ENCODE results near the gene SLC4A1AP.
A peak's percentile ranks its signal among the peaks of the same experiment; 100 is the strongest.

Gene SLC4A1AP

GRCh38 chr2:27653397-27653796, 10.3 kb upstream of the SLC4A1AP start:
- no peak for TF ChIP-seq CTCF (conservative IDR thresholded peaks at IDR 0.05; ENCODE audit: low read depth, low read length)
- H3K4me3 ChIP-seq (ENCODE audit: low read length), result no peak overlapping the region
- no peak for DNase-seq (ENCODE audit: low read depth)

GRCh38 chr2:27655155-27655951, 8.3 kb upstream of the SLC4A1AP start:
- no peak overlapping the region for H3K4me3 ChIP-seq (ENCODE audit: low read length)
- TF ChIP-seq CTCF (conservative IDR thresholded peaks at IDR 0.05; ENCODE audit: low read depth, low read length), result no peak
- peak; percentile 72 for DNase-seq (ENCODE audit: low read depth)

- TF ChIP-seq CTCF (conservative IDR thresholded peaks at IDR 0.05; ENCODE audit: low read depth, low read length), result no peak
- no peak for DNase-seq (ENCODE audit: low read depth)
- H3K4me3 ChIP-seq (ENCODE audit: low read length), result no peak overlapping the region
Observed at GRCh38 chr2:27661371-27661770, 2.3 kb upstream of the SLC4A1AP start.

- no peak for DNase-seq (ENCODE audit: low read depth)
- TF ChIP-seq CTCF (conservative IDR thresholded peaks at IDR 0.05; ENCODE audit: low read depth, low read length), result no peak
- peak overlapping the region; percentile 91 for H3K4me3 ChIP-seq (ENCODE audit: low read length)
Observed at GRCh38 chr2:27664154-27664574, 475 bp downstream of the SLC4A1AP start.

GRCh38 chr2:27664622-27665363, 1.1 kb downstream of the SLC4A1AP start:
- no peak for DNase-seq (ENCODE audit: low read depth)
- H3K4me3 ChIP-seq (ENCODE audit: low read length), result peak overlapping the region; percentile 91
- TF ChIP-seq CTCF (conservative IDR thresholded peaks at IDR 0.05; ENCODE audit: low read depth, low read length), result no peak

- DNase-seq (ENCODE audit: low read depth), result no peak
- H3K4me3 ChIP-seq (ENCODE audit: low read length), result no peak overlapping the region
- TF ChIP-seq CTCF (conservative IDR thresholded peaks at IDR 0.05; ENCODE audit: low read depth, low read length), result no peak
Observed at GRCh38 chr2:27667446-27667845, 3.8 kb downstream of the SLC4A1AP start.

Measured in retinal pigment epithelial cell (primary cell).